NCI-H82 (cell line): ENCODE data around the gene SH2D1A.
"Not testable (repeated sequence)": the region's sequence is repeated elsewhere in the genome, so short reads cannot be mapped to it uniquely, and the experiment has no call there.

ENCODE experiments used
- DNase-seq: peaks from one replicate; lab custom pipeline; 2025; lab: John Stamatoyannopoulos, UW

SH2D1A gene

GRCh38 chrX:124354648-124355047 lies 8.3 kb downstream of the SH2D1A start:
- no peak for DNase-seq

- DNase-seq: no peak
These were observed 12.5 kb downstream of the SH2D1A start for GRCh38 chrX:124358800-124359383.

- no peak for DNase-seq
These were observed 15.7 kb downstream of the SH2D1A start for GRCh38 chrX:124362072-124362471.

GRCh38 chrX:124362761-124363160 lies 16.4 kb downstream of the SH2D1A start:
- DNase-seq: no peak

GRCh38 chrX:124369722-124370121 lies 23.4 kb downstream of the SH2D1A start:
- DNase-seq: no peak

- DNase-seq: no peak
These were observed 27.0 kb downstream of the SH2D1A start for GRCh38 chrX:124373348-124373747.

- no peak for DNase-seq
These were observed 32.3 kb downstream of the SH2D1A start for GRCh38 chrX:124378643-124379042.

- DNase-seq: no peak
These were observed 37.0 kb downstream of the SH2D1A start for GRCh38 chrX:124383354-124383753.

- no peak for DNase-seq
These were observed 40.0 kb downstream of the SH2D1A start for GRCh38 chrX:124386401-124386800.

- DNase-seq: peak; percentile 74
These were observed 42.2 kb downstream of the SH2D1A start for GRCh38 chrX:124388562-124388961.

- no peak for DNase-seq
These were observed 46.4 kb downstream of the SH2D1A start for GRCh38 chrX:124392794-124393193.

- no peak for DNase-seq
These were observed 46.9 kb downstream of the SH2D1A start for GRCh38 chrX:124393238-124393637.

GRCh38 chrX:124393659-124394058 lies 47.3 kb downstream of the SH2D1A start:
- no peak for DNase-seq

- DNase-seq: no peak
These were observed 49.0 kb downstream of the SH2D1A start for GRCh38 chrX:124395145-124395880.

- no peak for DNase-seq
These were observed 55.3 kb downstream of the SH2D1A start for GRCh38 chrX:124401696-124402095.

- no peak for DNase-seq
These were observed 59.5 kb downstream of the SH2D1A start for GRCh38 chrX:124405868-124406267.

GRCh38 chrX:124406294-124407014 lies 60.1 kb downstream of the SH2D1A start:
- DNase-seq: peak; percentile 73

GRCh38 chrX:124407226-124407625 lies 60.9 kb downstream of the SH2D1A start:
- no peak for DNase-seq

GRCh38 chrX:124408380-124408779 lies 62.0 kb downstream of the SH2D1A start:
- DNase-seq: not testable (repeated sequence)

GRCh38 chrX:124413244-124413643 lies 66.9 kb downstream of the SH2D1A start:
- no peak for DNase-seq

- no peak for DNase-seq
These were observed 67.9 kb downstream of the SH2D1A start for GRCh38 chrX:124414281-124414680.

GRCh38 chrX:124415115-124415800 lies 68.9 kb downstream of the SH2D1A start:
- no peak for DNase-seq
